ENCODE results near the gene CMTM2. TPM values are rescaled to one million over a fixed set of nuclear protein-coding genes. Genes with fewer than 3 reads are reported as not detected.

Gene CMTM2
- total and polyA plus RNA-seq, 9 of the 15 experiments (the other 6 are each of a cell fraction or from before 2014, with no cell fraction given), result not detected

- TF ChIP-seq, protein P1, sequence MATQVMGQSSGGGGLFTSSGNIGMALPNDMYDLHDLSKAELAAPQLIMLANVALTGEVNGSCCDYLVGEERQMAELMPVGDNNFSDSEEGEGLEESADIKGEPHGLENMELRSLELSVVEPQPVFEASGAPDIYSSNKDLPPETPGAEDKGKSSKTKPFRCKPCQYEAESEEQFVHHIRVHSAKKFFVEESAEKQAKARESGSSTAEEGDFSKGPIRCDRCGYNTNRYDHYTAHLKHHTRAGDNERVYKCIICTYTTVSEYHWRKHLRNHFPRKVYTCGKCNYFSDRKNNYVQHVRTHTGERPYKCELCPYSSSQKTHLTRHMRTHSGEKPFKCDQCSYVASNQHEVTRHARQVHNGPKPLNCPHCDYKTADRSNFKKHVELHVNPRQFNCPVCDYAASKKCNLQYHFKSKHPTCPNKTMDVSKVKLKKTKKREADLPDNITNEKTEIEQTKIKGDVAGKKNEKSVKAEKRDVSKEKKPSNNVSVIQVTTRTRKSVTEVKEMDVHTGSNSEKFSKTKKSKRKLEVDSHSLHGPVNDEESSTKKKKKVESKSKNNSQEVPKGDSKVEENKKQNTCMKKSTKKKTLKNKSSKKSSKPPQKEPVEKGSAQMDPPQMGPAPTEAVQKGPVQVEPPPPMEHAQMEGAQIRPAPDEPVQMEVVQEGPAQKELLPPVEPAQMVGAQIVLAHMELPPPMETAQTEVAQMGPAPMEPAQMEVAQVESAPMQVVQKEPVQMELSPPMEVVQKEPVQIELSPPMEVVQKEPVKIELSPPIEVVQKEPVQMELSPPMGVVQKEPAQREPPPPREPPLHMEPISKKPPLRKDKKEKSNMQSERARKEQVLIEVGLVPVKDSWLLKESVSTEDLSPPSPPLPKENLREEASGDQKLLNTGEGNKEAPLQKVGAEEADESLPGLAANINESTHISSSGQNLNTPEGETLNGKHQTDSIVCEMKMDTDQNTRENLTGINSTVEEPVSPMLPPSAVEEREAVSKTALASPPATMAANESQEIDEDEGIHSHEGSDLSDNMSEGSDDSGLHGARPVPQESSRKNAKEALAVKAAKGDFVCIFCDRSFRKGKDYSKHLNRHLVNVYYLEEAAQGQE (IDR thresholded peaks at IDR 0.05; ENCODE audit: borderline replicate concordance), result 0 out of 2 replicates have a peak, but pooled peaks have one; percentile 1
- TF ChIP-seq, protein P1 (CRISPR knock-in tag; IDR thresholded peaks at IDR 0.05; ENCODE audit: low read depth), result no peak
- TF ChIP-seq PBX2 (CRISPR knock-in tag; IDR thresholded peaks at IDR 0.05; ENCODE audit: low read depth) (no peak), PBX2 (tag; conservative IDR thresholded peaks at IDR 0.05; ENCODE audit: low read depth) (peak; percentile 84), GTF2B (IDR thresholded peaks at IDR 0.05; ENCODE audit: extremely low read depth, insufficient read length) (no peak), NR2C2 (CRISPR knock-in tag; IDR thresholded peaks at IDR 0.05) (no peak), NR2C2 (tag; IDR thresholded peaks at IDR 0.05) (peak; percentile 14; the same call in 1 of the 2 replicates), NONO (IDR thresholded peaks at IDR 0.05; ENCODE audit: low read depth in 2 of 2, low read length in 1 of 2) (no peak), ZBTB7A (IDR thresholded peaks at IDR 0.05; ENCODE audit: borderline replicate concordance, control insufficient read depth, low read depth, low read length) (peak; percentile 34; the same call in 1 of the 2 replicates), MTA3 (IDR thresholded peaks at IDR 0.05; ENCODE audit: borderline replicate concordance) (0 out of 2 replicates have a peak, but pooled peaks have one; percentile 11), ZNF3 (CRISPR knock-in tag; IDR thresholded peaks at IDR 0.05) (no peak), TAL1 (IDR thresholded peaks at IDR 0.05) (0 out of 2 replicates have a peak, but pooled peaks have one; percentile 1), TFE3 (CRISPR knock-in tag; IDR thresholded peaks at IDR 0.05) (no peak)
These were observed 41.1 kb downstream of the CMTM2 start (continued) for GRCh38 chr16:66620429-66620795.

All from K562 (cell line).